Stomach (tissue), 9 donors: ENCODE results near the gene LSAMP. TPM values are rescaled to one million over a fixed set of nuclear protein-coding genes. Genes with fewer than 3 reads are reported as not detected.
"Not testable (repeated sequence)": the region's sequence is repeated elsewhere in the genome, so short reads cannot be mapped to it uniquely, and the experiment has no call there.

Experiments
- DNase-seq, 2 donors: peaks; one replicate each; pipeline versions ENCODE4 v3.0.0 to v3.0.0-alpha.2; 2013 to 2019
- H3K27ac ChIP-seq, 5 donors: fragments of 200-600 bp in 4 of 5; sonication (generic) in 4 of 5; one replicate each; pipeline ENCODE4 v1.5.1; 2013 to 2019; ENCODE audit warnings: mild to moderate bottlenecking in 1 of 5, moderate library complexity in 1 of 5
- H3K27me3 ChIP-seq, 3 donors: fragments of 200-600 bp; sonication (generic); one replicate each; pipeline ENCODE4 v1.5.1; 2017 to 2019; ENCODE audit warnings: mixed run types in 1 of 3
- H3K36me3 ChIP-seq, 4 donors: fragments of 200-600 bp; sonication (generic); 1 replicate in 3 of 4; 2 replicates in 1 of 4; pipeline ENCODE4 v1.5.1; 2016 to 2019
- H3K4me1 ChIP-seq, 4 donors: fragments of 200-600 bp; sonication (generic); one replicate each; pipeline ENCODE4 v1.5.1; 2016 to 2019
- H3K4me3 ChIP-seq, 4 donors: fragments of 200-600 bp; sonication (generic) in 3 of 4; one replicate each; pipeline ENCODE4 v1.5.1; 2016 to 2019; ENCODE audit warnings: mild to moderate bottlenecking in 1 of 4
- H3K9me3 ChIP-seq, 4 donors: fragments of 200-600 bp; sonication (generic); one replicate each; pipeline ENCODE4 v1.5.1; 2016 to 2019
- EP300 ChIP-seq: sonication (generic); formaldehyde crosslinking; IDR thresholded peaks from one replicate; pipeline ENCODE4 v1.6.1; 2017; ENCODE audit warnings: antibody characterized with exemption
- POLR2A ChIP-seq, 4 donors: fragments of 450-650 bp; IDR thresholded peaks; one replicate each; pipeline ENCODE4 v1.6.1; 2016; ENCODE audit warnings: antibody characterized with exemption in 4 of 4, control low read depth in 2 of 4, mild to moderate bottlenecking in 1 of 4, moderate library complexity in 1 of 4
- POLR2AphosphoS5 ChIP-seq, 3 donors: sonication (generic); formaldehyde crosslinking; IDR thresholded peaks; one replicate each; pipeline ENCODE4 v1.6.1; 2016; ENCODE audit warnings: antibody characterized with exemption in 3 of 3
- WGBS, 5 donors: extraction: QIAGEN DNeasy Blood & Tissue Kit in 3 of 5; methylation state at CpG; one replicate each; pipeline versions ENCODE4 v1.1.5 to v1.1.7; 2013 to 2018; 5-methylcytosine and 5-hydroxymethylcytosine counted together
- intact Hi-C: fragments of 100-400 bp; cut with DNase I; formaldehyde crosslinking; loops from one replicate; pipeline ENCODE4 v1.15.1; 2023; ENCODE audit warnings: low total_unique reads
- polyA plus RNA-seq, 3 donors: library from polyadenylated mRNA; stranded (reverse); fragments of 200-250 nt; gene quantifications; one replicate each; pipeline ENCODE4 v1.2.3, GENCODE V29; 2013
- total RNA-seq, 5 donors: library from RNA; depleted of rRNA; stranded (reverse); fragments of >200 nt; gene quantifications; one replicate each; pipeline versions ENCODE4 v1.1.0 to v1.2.3, GENCODE V29; 2014 to 2016
- TF ChIP-seq, protein P1 (sequence below), 7 experiments: fragments of 450-650 bp in 4 of 7; fragments of 200-600 bp in 3 of 7; sonication (generic) in 3 of 7; IDR thresholded peaks; one replicate each; pipeline ENCODE4 v1.5.1; 2016 to 2019; ENCODE audit warnings: antibody characterized with exemption in 7 of 7, control low read depth in 2 of 7, mild to moderate bottlenecking in 1 of 7
- donor health status: healthy with polysubstance abuse.
- donor health status: Bipolar disorder and iron deficiency.
- donor health status: healthy.

The LSAMP gene
- total and polyA plus RNA-seq, 8 donors = 1.1 to 20.7 (median 1.7) TPM

DNA sequence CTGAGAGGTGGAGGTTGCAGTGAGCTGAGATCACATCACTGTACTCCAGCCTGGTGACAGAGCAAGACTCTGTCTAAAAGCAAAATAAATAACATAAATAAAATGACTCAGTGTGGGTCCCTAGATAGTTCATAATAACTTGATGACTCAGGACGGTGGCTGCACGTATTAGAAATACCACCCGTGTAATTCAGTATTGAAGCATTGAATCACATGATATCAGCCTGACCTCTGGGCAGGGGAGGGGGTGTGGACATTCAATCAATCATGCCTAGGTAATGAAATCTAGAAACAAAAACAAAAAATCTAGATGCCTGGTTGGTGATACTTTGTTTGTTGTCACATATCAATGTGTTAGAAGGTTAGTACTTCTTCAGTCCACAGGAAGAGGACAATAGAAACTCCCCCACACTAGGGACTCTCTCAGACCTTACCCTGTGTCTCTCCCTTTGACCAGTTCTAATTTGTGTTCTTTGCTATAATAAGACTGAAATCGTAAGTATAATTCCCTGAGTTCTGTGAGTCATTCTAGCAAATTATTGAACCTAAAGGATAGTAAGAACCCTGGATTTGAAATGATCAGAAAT lies 644.7 kb downstream of the LSAMP start:
- 43 to 61% (median 57%) methylated on average over 4 of the region's 4 CpGs for WGBS, 5 donors
- Histone ChIP-seq H3K9me3 (no peaks in the 10 kb centered on the region), H3K27me3 (no peaks in the 10 kb centered on the region), H3K4me1 (no peaks in the 10 kb centered on the region), H3K4me3 (no peak overlapping the region), H3K27ac (no peak overlapping the region), H3K36me3 (no peaks in the 10 kb centered on the region)
- intact Hi-C loops = no loop called here
- TF ChIP-seq EP300 (no peak), POLR2AphosphoS5 (IDR thresholded peaks at IDR 0.05) (no peak), POLR2A (IDR thresholded peaks at IDR 0.05) (no peak)
- TF ChIP-seq, protein P1, sequence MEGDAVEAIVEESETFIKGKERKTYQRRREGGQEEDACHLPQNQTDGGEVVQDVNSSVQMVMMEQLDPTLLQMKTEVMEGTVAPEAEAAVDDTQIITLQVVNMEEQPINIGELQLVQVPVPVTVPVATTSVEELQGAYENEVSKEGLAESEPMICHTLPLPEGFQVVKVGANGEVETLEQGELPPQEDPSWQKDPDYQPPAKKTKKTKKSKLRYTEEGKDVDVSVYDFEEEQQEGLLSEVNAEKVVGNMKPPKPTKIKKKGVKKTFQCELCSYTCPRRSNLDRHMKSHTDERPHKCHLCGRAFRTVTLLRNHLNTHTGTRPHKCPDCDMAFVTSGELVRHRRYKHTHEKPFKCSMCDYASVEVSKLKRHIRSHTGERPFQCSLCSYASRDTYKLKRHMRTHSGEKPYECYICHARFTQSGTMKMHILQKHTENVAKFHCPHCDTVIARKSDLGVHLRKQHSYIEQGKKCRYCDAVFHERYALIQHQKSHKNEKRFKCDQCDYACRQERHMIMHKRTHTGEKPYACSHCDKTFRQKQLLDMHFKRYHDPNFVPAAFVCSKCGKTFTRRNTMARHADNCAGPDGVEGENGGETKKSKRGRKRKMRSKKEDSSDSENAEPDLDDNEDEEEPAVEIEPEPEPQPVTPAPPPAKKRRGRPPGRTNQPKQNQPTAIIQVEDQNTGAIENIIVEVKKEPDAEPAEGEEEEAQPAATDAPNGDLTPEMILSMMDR (IDR thresholded peaks at IDR 0.05) = no peak
- DNase-seq = no peak

GRCh38 chr3:115800065-115800464 lies 645.2 kb downstream of the LSAMP start:
- 83 to 94% (median 90%) methylated on average over 7 of the region's 7 CpGs for WGBS, 5 donors
- DNase-seq, H3K27me3 ChIP-seq, H3K27ac ChIP-seq, H3K9me3 ChIP-seq, H3K4me3 ChIP-seq, intact Hi-C loops, H3K36me3 ChIP-seq, H3K4me1 ChIP-seq: not testable (repeated sequence)

DNA sequence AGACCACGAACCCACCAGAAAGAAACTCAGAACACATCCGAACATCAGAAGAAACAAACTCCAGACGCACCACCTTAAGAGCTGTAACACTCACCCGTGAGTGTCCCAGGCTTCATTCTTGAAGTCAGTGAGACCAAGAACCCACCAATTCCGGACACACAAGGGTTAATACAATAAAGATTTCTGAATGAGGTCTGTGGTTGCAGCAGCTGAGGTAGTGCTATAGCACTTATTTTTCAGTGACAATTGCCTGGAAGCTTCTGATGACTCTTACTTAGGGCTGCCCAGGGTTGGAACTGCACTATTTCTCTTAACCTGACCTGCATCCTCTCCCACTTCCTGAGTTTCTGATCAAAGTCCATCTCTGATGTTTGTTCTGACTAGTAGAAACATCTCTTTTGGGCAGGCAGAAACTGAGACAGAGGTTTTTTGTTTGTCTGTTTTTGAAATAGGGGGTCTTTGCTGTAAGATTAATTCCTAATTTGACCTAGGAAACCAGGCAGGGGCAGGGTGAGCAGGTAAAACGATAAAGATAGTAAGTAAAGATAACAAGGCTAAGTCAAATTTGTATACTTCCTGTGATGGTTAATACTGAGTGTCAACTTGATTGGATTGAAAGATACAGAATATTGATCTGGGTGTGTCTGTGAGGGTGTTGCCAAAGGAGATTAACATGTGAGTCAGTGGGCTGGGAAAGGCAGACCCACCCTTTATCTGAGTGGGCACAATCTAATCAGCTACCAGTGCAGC lies 652.9 kb downstream of the LSAMP start:
- intact Hi-C loops = no loop called here

GRCh38 chr3:115791271-115792153 lies 653.8 kb downstream of the LSAMP start:
- H3K36me3 ChIP-seq, intact Hi-C loops: not testable (repeated sequence)

More for the DNA sequence above, 652.9 kb downstream of the LSAMP start:
- TF ChIP-seq, protein P1 (IDR thresholded peaks at IDR 0.05) = no peak
- peak overlapping the region in 3 of 5 donors; percentile 13 to 47 (median 38) for H3K27ac ChIP-seq
- no peak overlapping the region for H3K4me3 ChIP-seq
- peak in 1 of 2 donors; percentile 53 for DNase-seq
- H3K9me3 ChIP-seq = no peaks in the 10 kb centered on the region
- WGBS, 5 donors = 44 to 61% (median 50%) methylated on average over 6 of the region's 6 CpGs
- peaks cover 0 to 33% (median 0%) of the 10 kb centered on the region in 4 donors for H3K4me1 ChIP-seq
- no peaks in the 10 kb centered on the region for H3K36me3 ChIP-seq
- H3K27me3 ChIP-seq = no peaks in the 10 kb centered on the region

GRCh38 chr3:115790759-115791158 lies 654.5 kb downstream of the LSAMP start:
- Histone ChIP-seq H3K9me3 (no peaks in the 10 kb centered on the region), H3K27me3 (no peaks in the 10 kb centered on the region), H3K27ac (peak overlapping the region in 1 of 5 donors; percentile 38), H3K4me3 (no peak overlapping the region), H3K36me3 (no peaks in the 10 kb centered on the region), H3K4me1 (peaks cover 0 to 33% (median 0%) of the 10 kb centered on the region in 4 donors)
- intact Hi-C loops = no loop called here
- TF ChIP-seq EP300 = no peak
- TF ChIP-seq POLR2AphosphoS5 (IDR thresholded peaks at IDR 0.05) = peak in 2 of 3 donors; percentile 24 to 70
- DNase-seq = peak in 1 of 2 donors; percentile 76
- WGBS, 5 donors = 47 to 50% (median 50%) methylated on average over 3 of the region's 3 CpGs

More at GRCh38 chr3:115791271-115792153, 653.8 kb downstream of the LSAMP start:
- Histone ChIP-seq H3K4me1 (peaks cover 0 to 33% (median 0%) of the 10 kb centered on the region in 4 donors), H3K27ac (peak overlapping the region in 2 of 5 donors; percentile 38 to 47)
- 86 to 94% (median 92%) methylated on average over 42 to 55 of the region's 55 CpGs for WGBS, 5 donors
- H3K4me3 ChIP-seq, H3K27me3 ChIP-seq, H3K9me3 ChIP-seq, DNase-seq: not testable (repeated sequence)
